Measurements from ENCODE around the gene RAB24. TPM values are rescaled to one million over a fixed set of nuclear protein-coding genes. Genes with fewer than 3 reads are reported as not detected.

RAB24 gene
- total RNA-seq, 1 experiment from 2014 or later, result 40.3 TPM

DNA sequence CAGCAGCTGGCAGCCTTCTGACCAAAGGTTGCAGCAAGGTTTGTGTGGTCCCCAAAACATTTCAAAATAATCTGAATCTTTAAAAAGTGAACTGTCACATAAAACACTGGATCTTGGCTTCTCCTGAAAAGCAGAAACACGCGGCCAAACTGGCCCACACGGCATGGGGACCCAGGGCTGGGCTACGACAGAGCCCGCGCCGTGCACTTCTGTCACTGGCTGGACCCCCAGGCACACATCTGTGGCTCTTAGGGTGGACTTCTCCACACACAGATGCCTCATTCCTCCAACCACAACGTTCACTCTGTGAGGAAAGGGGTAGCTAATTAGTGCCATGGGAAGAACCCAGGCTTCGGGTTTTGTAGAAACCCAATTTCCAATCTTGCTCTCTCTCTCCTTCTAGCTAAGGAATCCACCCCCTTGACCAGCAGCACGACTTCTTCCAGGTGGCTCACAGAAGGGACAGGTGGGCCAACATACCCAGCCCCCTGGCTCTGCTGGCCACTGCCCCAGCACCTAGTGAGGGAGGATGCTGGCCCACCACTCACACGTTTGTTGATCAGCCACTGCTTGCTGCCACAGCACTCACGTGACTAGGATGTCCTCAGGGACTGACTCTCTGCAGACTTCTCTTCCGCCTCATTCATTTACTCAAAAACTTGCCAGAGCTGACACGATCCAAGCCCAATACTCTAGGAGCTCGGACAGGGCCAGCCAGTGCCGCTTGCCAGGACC is 30.1 kb upstream of the RAB24 start:
- Histone ChIP-seq H3K9me2 (replicated peaks; ENCODE audit: low read length) (no peaks in the 10 kb centered on the region), H3K36me3 (ENCODE audit: low read depth, low read length) (peaks cover 16% of the 10 kb centered on the region; the same call in 1 of the 2 replicates), H3K4me2 (ENCODE audit: low read length) (no peak overlapping the region), H3K9me3 (ENCODE audit: low read length) (no peaks in the 10 kb centered on the region), H3K27me3 (ENCODE audit: low read length) (no peaks in the 10 kb centered on the region), H3F3A (ENCODE audit: low read length, unreplicated experiment) (no peaks in the 10 kb centered on the region), H3K4me1 (ENCODE audit: insufficient read depth, low read length) (no peaks in the 10 kb centered on the region), H4K20me1 (ENCODE audit: low read length) (no peaks in the 10 kb centered on the region), H3K9ac (ENCODE audit: low read length) (no peak overlapping the region), H3K79me2 (ENCODE audit: low read length) (no peaks in the 10 kb centered on the region), H2AFZ (ENCODE audit: low read length) (no peak overlapping the region), H3K27ac (ENCODE audit: low read length) (no peak overlapping the region), H3K4me3 (ENCODE audit: low read length) (no peak overlapping the region)
- intact Hi-C loops (cut with micrococcal nuclease), result no loop called here
- POLR2A ChIA-PET (ENCODE audit: unreplicated experiment), result no interaction called here
- no peak for ATAC-seq
- DNase-seq, result no peak
- no peak for TF ChIP-seq EZH2 (IDR thresholded peaks at IDR 0.05; ENCODE audit: low read length, unreplicated experiment)
- TF ChIP-seq, protein P1, sequence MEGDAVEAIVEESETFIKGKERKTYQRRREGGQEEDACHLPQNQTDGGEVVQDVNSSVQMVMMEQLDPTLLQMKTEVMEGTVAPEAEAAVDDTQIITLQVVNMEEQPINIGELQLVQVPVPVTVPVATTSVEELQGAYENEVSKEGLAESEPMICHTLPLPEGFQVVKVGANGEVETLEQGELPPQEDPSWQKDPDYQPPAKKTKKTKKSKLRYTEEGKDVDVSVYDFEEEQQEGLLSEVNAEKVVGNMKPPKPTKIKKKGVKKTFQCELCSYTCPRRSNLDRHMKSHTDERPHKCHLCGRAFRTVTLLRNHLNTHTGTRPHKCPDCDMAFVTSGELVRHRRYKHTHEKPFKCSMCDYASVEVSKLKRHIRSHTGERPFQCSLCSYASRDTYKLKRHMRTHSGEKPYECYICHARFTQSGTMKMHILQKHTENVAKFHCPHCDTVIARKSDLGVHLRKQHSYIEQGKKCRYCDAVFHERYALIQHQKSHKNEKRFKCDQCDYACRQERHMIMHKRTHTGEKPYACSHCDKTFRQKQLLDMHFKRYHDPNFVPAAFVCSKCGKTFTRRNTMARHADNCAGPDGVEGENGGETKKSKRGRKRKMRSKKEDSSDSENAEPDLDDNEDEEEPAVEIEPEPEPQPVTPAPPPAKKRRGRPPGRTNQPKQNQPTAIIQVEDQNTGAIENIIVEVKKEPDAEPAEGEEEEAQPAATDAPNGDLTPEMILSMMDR (conservative IDR thresholded peaks at IDR 0.05; ENCODE audit: low read depth, low read length), result no peak
- no peak for TF ChIP-seq EZH2phosphoT487 (IDR thresholded peaks at IDR 0.05; ENCODE audit: borderline replicate concordance, low read length)
- BruUV-seq (replicated peaks), result no TSS peak
- CTCF ChIA-PET, result no interaction called here

DNA sequence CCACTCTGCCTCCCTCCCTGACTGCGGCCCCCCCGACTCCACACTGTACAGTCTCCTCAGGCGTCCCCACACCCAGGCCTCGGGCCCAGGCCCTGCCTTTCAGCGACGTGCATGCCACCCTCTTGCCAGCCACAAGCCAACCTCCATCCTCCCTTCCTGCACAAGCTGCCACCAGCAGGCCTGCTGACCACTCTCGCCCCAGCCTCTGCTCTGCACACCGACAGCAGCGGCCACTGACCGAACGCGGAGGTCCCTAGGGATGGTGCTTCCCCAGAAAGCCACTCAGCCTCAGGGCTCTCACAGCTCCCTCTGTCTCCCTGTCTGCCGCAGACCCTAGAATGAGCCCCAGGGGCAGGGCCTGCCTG is 29.4 kb upstream of the RAB24 start:
- H3K9ac ChIP-seq (ENCODE audit: low read length), result no peak overlapping the region
- intact Hi-C loops (cut with micrococcal nuclease), result no loop called here
- BruUV-seq (replicated peaks), result no TSS peak
- ATAC-seq (no peak), DNase-seq (no peak)
- H3K79me2 ChIP-seq (ENCODE audit: low read length), result no peaks in the 10 kb centered on the region
- no peaks in the 10 kb centered on the region for H4K20me1 ChIP-seq (ENCODE audit: low read length)
- H3K9me2 ChIP-seq (replicated peaks; ENCODE audit: low read length), result no peaks in the 10 kb centered on the region
- peaks cover 16% of the 10 kb centered on the region; the same call in 1 of the 2 replicates for H3K36me3 ChIP-seq (ENCODE audit: low read depth, low read length)
- no peak overlapping the region for H3K4me3 ChIP-seq (ENCODE audit: low read length)
- no peak overlapping the region for H3K4me2 ChIP-seq (ENCODE audit: low read length)
- H3K27ac ChIP-seq (ENCODE audit: low read length), result no peak overlapping the region
- TF ChIP-seq, protein P1 (conservative IDR thresholded peaks at IDR 0.05; ENCODE audit: low read depth, low read length), result no peak
- TF ChIP-seq EZH2 (IDR thresholded peaks at IDR 0.05; ENCODE audit: low read length, unreplicated experiment), result no peak
- TF ChIP-seq EZH2phosphoT487 (IDR thresholded peaks at IDR 0.05; ENCODE audit: borderline replicate concordance, low read length), result no peak
- peaks cover 5% of the 10 kb centered on the region for H3K4me1 ChIP-seq (ENCODE audit: insufficient read depth, low read length)
- POLR2A ChIA-PET (ENCODE audit: unreplicated experiment), result no interaction called here
- no peaks in the 10 kb centered on the region for H3K27me3 ChIP-seq (ENCODE audit: low read length)
- no peaks in the 10 kb centered on the region for H3K9me3 ChIP-seq (ENCODE audit: low read length)
- H2AFZ ChIP-seq (ENCODE audit: low read length), result no peak overlapping the region
- CTCF ChIA-PET, result no interaction called here
- H3F3A ChIP-seq (ENCODE audit: low read length, unreplicated experiment), result no peaks in the 10 kb centered on the region

All from PC-3 (cell line).